HEK293 (cell line): ENCODE measurements around the gene ESRRA.

ENCODE experiments used
- CTCF ChIP-seq: fragments of 450-650 bp; formaldehyde crosslinking; IDR thresholded peaks from 2 replicates; pipeline ENCODE4 v1.5.1; 2016; ENCODE audit warnings: missing biosample characterization, missing genetic modification characterization
- PRDM2 ChIP-seq: fragments of 450-650 bp; formaldehyde crosslinking; IDR thresholded peaks from 2 replicates; pipeline ENCODE4 v1.5.1; 2016; ENCODE audit warnings: missing biosample characterization, missing genetic modification characterization, borderline replicate concordance
- REST ChIP-seq: fragments of 450-650 bp; formaldehyde crosslinking; IDR thresholded peaks from 2 replicates; pipeline ENCODE4 v1.5.1; 2016; ENCODE audit warnings: missing biosample characterization, missing genetic modification characterization
- SCRT1 ChIP-seq: fragments of 450-650 bp; formaldehyde crosslinking; IDR thresholded peaks from 2 replicates; pipeline ENCODE4 v1.5.1; 2016; ENCODE audit warnings: missing biosample characterization, missing genetic modification characterization, borderline replicate concordance
- YY2 ChIP-seq: fragments of 450-650 bp; formaldehyde crosslinking; IDR thresholded peaks from 2 replicates; pipeline ENCODE4 v1.5.1; 2016; ENCODE audit warnings: missing biosample characterization, missing genetic modification characterization
- ZBTB21 ChIP-seq: fragments of 450-650 bp; formaldehyde crosslinking; IDR thresholded peaks from 2 replicates; pipeline ENCODE4 v1.5.1; 2017; ENCODE audit warnings: missing biosample characterization, missing genetic modification characterization
- ZBTB26 ChIP-seq: fragments of 450-650 bp; formaldehyde crosslinking; optimal IDR thresholded peaks from 2 replicates; pipeline ENCODE3; 2016; ENCODE audit warnings: missing biosample characterization, mild to moderate bottlenecking, missing genetic modification characterization
- ZFP37 ChIP-seq: fragments of 450-650 bp; formaldehyde crosslinking; IDR thresholded peaks from 2 replicates; pipeline ENCODE4 v1.5.1; 2016; ENCODE audit warnings: missing biosample characterization, missing genetic modification characterization
- ZNF558 ChIP-seq: fragments of 450-650 bp; formaldehyde crosslinking; IDR thresholded peaks from 2 replicates; pipeline ENCODE4 v1.5.1; 2016; ENCODE audit warnings: missing biosample characterization, missing genetic modification characterization
- ZNF747 ChIP-seq: fragments of 450-650 bp; formaldehyde crosslinking; IDR thresholded peaks from 2 replicates; pipeline ENCODE4 v1.5.1; 2016; ENCODE audit warnings: missing biosample characterization, missing genetic modification characterization

GRCh38 chr11:64265176-64266160 lies 39.9 kb upstream of the ESRRA start:
- no peak for TF ChIP-seq ZNF747 (tag by site-specific recombination)
- TF ChIP-seq ZBTB21: no peak
- no peak for TF ChIP-seq CTCF (tag by site-specific recombination)
- no peak for TF ChIP-seq ZBTB26 (tag by site-specific recombination)
- no peak for TF ChIP-seq ZFP37 (tag by site-specific recombination)
- TF ChIP-seq REST (tag by site-specific recombination): no peak
- TF ChIP-seq PRDM2 (tag by site-specific recombination): no peak
- no peak for TF ChIP-seq ZNF558 (tag by site-specific recombination)
- TF ChIP-seq SCRT1 (tag by site-specific recombination): no peak
- TF ChIP-seq YY2: no peak
